H1 (cell line): ENCODE results near the gene DTX3. TPM values are rescaled to one million over a fixed set of nuclear protein-coding genes. Genes with fewer than 3 reads are reported as not detected.

ENCODE experiments used
- CTCF ChIA-PET: fragments of 300-600 bp; sonication (Branson Sonifier 250); formaldehyde crosslinking; loops from one replicate; lab custom pipeline; 2021; ENCODE audit not compliant: partially characterized antibody; lab: Charles Lee
- POLR2A ChIA-PET: fragments of 300-600 bp; sonication (Branson Sonifier 250); formaldehyde crosslinking; loops from one replicate; lab custom pipeline; 2021; ENCODE audit warnings: inconsistent platforms; ENCODE audit not compliant: partially characterized antibody; lab: Charles Lee
- DNase-seq, 2 experiments: peaks; one replicate each; pipeline versions ENCODE4 v3.0.0 to v3.0.0-alpha.2; 2010 to 2022; ENCODE audit warnings: low spot score in 2 of 2, low read depth in 1 of 2, mixed read lengths in 1 of 2
- FAIRE-seq: peaks from 2 replicates; lab custom pipeline; 2011; peaks lifted over from hg19 to GRCh38; lab: Jason Lieb, UNC
- H2AFZ ChIP-seq: 2 replicates; pipeline ENCODE4 v1.8.1; 2012; ENCODE audit warnings: low read length, inconsistent platforms
- H2AK5ac ChIP-seq: 2 replicates; pipeline ENCODE4 v1.6.1; 2013; ENCODE audit warnings: low read depth, low read length
- H2BK120ac ChIP-seq: replicated peaks from 2 replicates; pipeline ENCODE3; 2013; ENCODE audit warnings: low read depth, low read length, inconsistent platforms
- H2BK12ac ChIP-seq: 2 replicates; pipeline ENCODE4 v1.6.1; 2013; ENCODE audit warnings: low read depth, low read length
- H2BK15ac ChIP-seq: 2 replicates; pipeline ENCODE4 v1.6.1; 2013; ENCODE audit warnings: low read length
- H2BK20ac ChIP-seq: 2 replicates; pipeline ENCODE4 v1.6.1; 2013; ENCODE audit warnings: low read length
- H2BK5ac ChIP-seq: 2 replicates; pipeline ENCODE4 v1.6.1; 2013; ENCODE audit warnings: low read depth, low read length
- H3K14ac ChIP-seq: 2 replicates; pipeline ENCODE4 v1.6.1; 2013; ENCODE audit warnings: inconsistent platforms; ENCODE audit not compliant: insufficient read length
- H3K18ac ChIP-seq: 2 replicates; pipeline ENCODE4 v1.6.1; 2013; ENCODE audit warnings: low read length; ENCODE audit errors: extremely low read depth
- H3K23ac ChIP-seq: 2 replicates; pipeline ENCODE4 v1.6.1; 2013; ENCODE audit warnings: inconsistent platforms; ENCODE audit not compliant: insufficient read length
- H3K23me2 ChIP-seq: 2 replicates; pipeline ENCODE4 v1.6.1; 2013; ENCODE audit warnings: low read depth, low read length
- H3K27ac ChIP-seq: 2 replicates; pipeline ENCODE4 v1.6.1; 2011; ENCODE audit warnings: low read depth, low read length, inconsistent platforms
- H3K27me3 ChIP-seq, 4 experiments: replicated peaks in 1 of 4; 1 replicate in 1 of 4; 2 replicates in 3 of 4; pipeline versions ENCODE4 v1.6.1 to v1.8.1; 2011 to 2013; ENCODE audit warnings: low read length in 3 of 4, mild to moderate bottlenecking in 3 of 4, inconsistent platforms in 2 of 4, mixed read lengths in 2 of 4, moderate library complexity in 1 of 4; ENCODE audit not compliant: control insufficient read depth in 3 of 4, insufficient read depth in 3 of 4; ENCODE audit errors: extremely low read depth in 1 of 4
- H3K36me3 ChIP-seq, 4 experiments: 2 replicates each; pipeline versions ENCODE4 v1.6.1 to v1.8.1; 2011 to 2013; ENCODE audit warnings: mild to moderate bottlenecking in 4 of 4, low read length in 3 of 4, moderate library complexity in 2 of 4, control low read depth in 1 of 4, inconsistent platforms in 1 of 4; ENCODE audit not compliant: insufficient read depth in 4 of 4, control insufficient read depth in 2 of 4
- H3K4ac ChIP-seq: replicated peaks from 2 replicates; pipeline ENCODE3; 2013; ENCODE audit warnings: low read length, low read depth, mixed read lengths, inconsistent platforms; ENCODE audit not compliant: insufficient read length
- H3K4me1 ChIP-seq, 4 experiments: replicated peaks in 1 of 4; 1 replicate in 1 of 4; 2 replicates in 3 of 4; pipeline versions ENCODE4 v1.6.1 to v1.8.1; 2011 to 2013; ENCODE audit warnings: low read length in 3 of 4, inconsistent platforms in 2 of 4, mixed read lengths in 1 of 4; ENCODE audit not compliant: insufficient read depth in 4 of 4, control insufficient read depth in 3 of 4
- H3K4me2 ChIP-seq, 2 experiments: 2 replicates each; pipeline versions ENCODE4 v1.6.1 to v1.8.1; 2011 to 2013; ENCODE audit warnings: low read depth in 2 of 2, low read length in 2 of 2, control low read depth in 1 of 2, inconsistent platforms in 1 of 2, mild to moderate bottlenecking in 1 of 2; ENCODE audit not compliant: insufficient read depth in 1 of 2
- H3K4me3 ChIP-seq, 4 experiments: fragments of 200-600, 300-600 bp in 1 of 4; sonication (generic), shearing (Covaris generic), sonication (Bioruptor Twin) in 1 of 4; 2 replicates each; pipeline versions ENCODE4 v1.5.1 to v1.8.1; 2011 to 2016; ENCODE audit warnings: low read length in 4 of 4, low read depth in 3 of 4, control low read depth in 2 of 4, inconsistent platforms in 2 of 4, mild to moderate bottlenecking in 2 of 4, mixed read lengths in 1 of 4, moderate library complexity in 1 of 4; ENCODE audit not compliant: insufficient read depth in 2 of 4; ENCODE audit errors: extremely low read depth in 1 of 4
- H3K56ac ChIP-seq: replicated peaks from 2 replicates; pipeline ENCODE3; 2013; ENCODE audit warnings: low read depth, mild to moderate bottlenecking, mixed read lengths, low read length, inconsistent platforms; ENCODE audit not compliant: insufficient read length
- H3K79me1 ChIP-seq: 2 replicates; pipeline ENCODE4 v1.6.1; 2013; ENCODE audit warnings: low read depth, low read length, control low read depth
- H3K79me2 ChIP-seq, 2 experiments: 2 replicates each; pipeline versions ENCODE4 v1.6.1 to v1.8.1; 2012 to 2013; ENCODE audit warnings: low read length in 2 of 2, mild to moderate bottlenecking in 2 of 2, inconsistent platforms in 1 of 2; ENCODE audit not compliant: insufficient read depth in 2 of 2, control insufficient read depth in 1 of 2
- H3K9ac ChIP-seq, 4 experiments: replicated peaks in 1 of 4; 1 replicate in 1 of 4; 2 replicates in 3 of 4; pipeline versions ENCODE4 v1.6.1 to v1.8.1; 2011 to 2013; ENCODE audit warnings: low read depth in 3 of 4, low read length in 3 of 4, control low read depth in 2 of 4, mild to moderate bottlenecking in 2 of 4, moderate library complexity in 2 of 4, inconsistent platforms in 1 of 4; ENCODE audit errors: extremely low read depth in 1 of 4
- H3K9me3 ChIP-seq, 2 experiments: 2 replicates each; pipeline versions ENCODE4 v1.6.1 to v1.8.1; 2012 to 2013; ENCODE audit warnings: mild to moderate bottlenecking in 2 of 2, moderate library complexity in 2 of 2, control low read depth in 1 of 2, inconsistent platforms in 1 of 2, low read depth in 1 of 2, low read length in 1 of 2, mixed read lengths in 1 of 2; ENCODE audit not compliant: insufficient read depth in 2 of 2
- H4K20me1 ChIP-seq, 2 experiments: replicated peaks in 1 of 2; 2 replicates each; pipeline versions ENCODE3 to v1.8.1; 2011 to 2013; ENCODE audit warnings: inconsistent platforms in 2 of 2, low read length in 2 of 2, mild to moderate bottlenecking in 1 of 2; ENCODE audit not compliant: insufficient read depth in 2 of 2, control insufficient read depth in 1 of 2
- H4K5ac ChIP-seq: 2 replicates; pipeline ENCODE4 v1.6.1; 2013; ENCODE audit warnings: low read length, low read depth, mixed read lengths, inconsistent platforms; ENCODE audit not compliant: insufficient read length
- H4K8ac ChIP-seq: 2 replicates; pipeline ENCODE4 v1.8.0; 2013; ENCODE audit warnings: mild to moderate bottlenecking, moderate library complexity, low read length, inconsistent platforms; ENCODE audit not compliant: insufficient read depth; ENCODE audit errors: extremely low read depth
- H4K91ac ChIP-seq: replicated peaks from 2 replicates; pipeline ENCODE3; 2013; ENCODE audit warnings: low read length, mixed read lengths, inconsistent platforms; ENCODE audit not compliant: insufficient read length
- E2F6 ChIP-seq: IDR thresholded peaks from 2 replicates; pipeline ENCODE4 v1.6.1; 2012; ENCODE audit warnings: inconsistent platforms
- EGR1 ChIP-seq: IDR thresholded peaks from 2 replicates; pipeline ENCODE4 v1.6.1; 2011; ENCODE audit warnings: low read depth, low read length, borderline replicate concordance
- EZH2 ChIP-seq: fragments of 200-600 bp; sonication (generic); IDR thresholded peaks from 2 replicates; pipeline ENCODE4 v1.7.1; 2012; ENCODE audit warnings: low read depth, mild to moderate bottlenecking, moderate library complexity, low read length, inconsistent platforms; ENCODE audit not compliant: severe bottlenecking
- GABPA ChIP-seq: IDR thresholded peaks from 2 replicates; pipeline ENCODE4 v1.6.1; 2011; ENCODE audit warnings: mild to moderate bottlenecking, low read length, moderate library complexity, borderline replicate concordance; ENCODE audit not compliant: insufficient read depth
- HDAC2 ChIP-seq, 2 experiments: fragments of 300-600 bp in 1 of 2; sonication (generic) in 1 of 2; IDR thresholded peaks; 2 replicates each; pipeline ENCODE4 v1.6.1; 2011 to 2012; ENCODE audit warnings: low read depth in 2 of 2, low read length in 2 of 2, mild to moderate bottlenecking in 2 of 2, moderate library complexity in 2 of 2, borderline replicate concordance in 1 of 2, inconsistent platforms in 1 of 2
- NANOG ChIP-seq: IDR thresholded peaks from 2 replicates; pipeline ENCODE4 v1.6.1; 2011; ENCODE audit warnings: low read length, low read depth, mild to moderate bottlenecking, inconsistent platforms; ENCODE audit not compliant: insufficient read depth, poor library complexity, severe bottlenecking
- RFX5 ChIP-seq: IDR thresholded peaks from 2 replicates; pipeline ENCODE4 v1.6.1; 2011; ENCODE audit warnings: low read depth, low read length, improper control_type of control experiment, borderline replicate concordance
- SAP30 ChIP-seq: fragments of 300-600 bp; sonication (generic); IDR thresholded peaks from 2 replicates; pipeline ENCODE4 v1.7.1; 2012; ENCODE audit warnings: low read length, moderate library complexity, mild to moderate bottlenecking, inconsistent platforms; ENCODE audit not compliant: insufficient read depth, insufficient replicate concordance
- YY1 ChIP-seq: IDR thresholded peaks from 2 replicates; pipeline ENCODE4 v1.6.1; 2011; ENCODE audit warnings: low read depth, mild to moderate bottlenecking, low read length
- WGBS, 2 experiments: shearing (Covaris generic) in 1 of 2; methylation state at CpG; one replicate each; pipeline versions ENCODE4 v1.1.6 to v1.1.7; 2013 to 2015; ENCODE audit warnings: low lambda C conversion rate in 2 of 2, mixed read lengths in 2 of 2, inconsistent platforms in 1 of 2, low coverage in 1 of 2, missing lambda C conversion rate in 1 of 2; ENCODE audit not compliant: insufficient replicate concordance in 2 of 2, insufficient coverage in 1 of 2, insufficient read length in 1 of 2; ENCODE audit errors: extremely low coverage in 1 of 2, missing lambda C conversion rate in 1 of 2; 5-methylcytosine and 5-hydroxymethylcytosine counted together
- polyA plus RNA-seq, 7 experiments: library from polyadenylated mRNA; depleted of rRNA in 3 of 7; stranded (reverse) in 5 of 7; unstranded in 2 of 7; fragments of >200 nt in 5 of 7; fragments of 200-250 nt in 2 of 7; gene quantifications; 1 replicate in 5 of 7; 2 replicates in 1 of 7; 4 replicates in 1 of 7; pipeline versions ENCODE4 v1.2.1 to v1.2.3, GENCODE V29; 2011 to 2013; ENCODE audit warnings: missing spikeins in 2 of 7, mixed read lengths in 2 of 7
- total RNA-seq: library from RNA; stranded (reverse); fragmentation: NEBNext Ultra II Directional; extraction: Animal tissue kit (Norgen Biotek cat#: 25700); gene quantifications from 2 replicates; pipeline ENCODE4 v1.2.1, GENCODE V29; 2021

The DTX3 gene
- total and polyA plus RNA-seq, 2 of the 8 experiments (the other 6 are each of a cell fraction or from before 2014, with no cell fraction given) = 41.8 to 92.5 TPM

GRCh38 chr12:57617942-57618341 lies 13.3 kb downstream of the DTX3 start:
- no peak overlapping the region for H2BK5ac ChIP-seq
- TF ChIP-seq E2F6 (no peak), NANOG (no peak), GABPA (no peak), SAP30 (no peak), HDAC2 (IDR thresholded peaks at IDR 0.05; ENCODE audit: borderline replicate concordance in 1 of 2, low read depth in 2 of 2, low read length in 2 of 2) (no peak), RFX5 (no peak), YY1 (no peak), EGR1 (no peak), EZH2 (no peak)

More at GRCh38 chr12:57617942-57618341, 13.3 kb downstream of the DTX3 start:
- no peaks in the 10 kb centered on the region; a peak in 1 of 4 replicates for H3K9me3 ChIP-seq
- H3K79me1 ChIP-seq = 0 out of 2 replicates have a peak, but pooled peaks cover 1% of the 10 kb centered on the region
- H2BK20ac ChIP-seq = no peak overlapping the region
- H4K5ac ChIP-seq = no peak overlapping the region
- CTCF ChIA-PET = no interaction called here
- no peak overlapping the region for H3K4ac ChIP-seq
- H2AFZ ChIP-seq = no peak overlapping the region
- H3K4me1 ChIP-seq = peaks cover 2 to 21% (median 14%) of the 10 kb centered on the region in 4 experiments
- no peak overlapping the region for H3K27ac ChIP-seq
- DNase-seq (no peak), FAIRE-seq (no peak)
- no peak overlapping the region for H2BK120ac ChIP-seq
- H3K27me3 ChIP-seq = peaks cover 58 to 95% (median 93%) of the 10 kb centered on the region in 4 experiments
- H3K4me2 ChIP-seq = no peak overlapping the region; a peak in 1 of 4 replicates
- H3K36me3 ChIP-seq = no peaks in the 10 kb centered on the region
- H2BK12ac ChIP-seq = no peak overlapping the region
- H3K79me2 ChIP-seq = no peaks in the 10 kb centered on the region
- H3K9ac ChIP-seq = no peak overlapping the region
- H4K91ac ChIP-seq = no peak overlapping the region
- H3K23me2 ChIP-seq = peaks cover 7% of the 10 kb centered on the region; the same call in 1 of the 2 replicates
- H3K14ac ChIP-seq = no peak overlapping the region
- H3K4me3 ChIP-seq = no peak overlapping the region
- peaks cover 0 to 30% of the 10 kb centered on the region in 2 experiments for H4K20me1 ChIP-seq
- no peak overlapping the region for H3K23ac ChIP-seq
- H3K18ac ChIP-seq = no peak overlapping the region
- POLR2A ChIA-PET = interaction anchor here (3.6 kb wide), 1 partner anchor 8 kb away, joined by 45 read pairs; the partner anchor contains the start of gene ARHGEF25
- H2AK5ac ChIP-seq = no peak overlapping the region
- 74% methylated on average over 11 of the region's 11 CpGs; no CpG with 5 or more reads in 1 of the 2 experiments for WGBS, 2 experiments
- H3K56ac ChIP-seq = no peak overlapping the region
- no peak overlapping the region for H4K8ac ChIP-seq
- no peak overlapping the region for H2BK15ac ChIP-seq
